ENCODE measurements around the gene BCDIN3D.

DNA sequence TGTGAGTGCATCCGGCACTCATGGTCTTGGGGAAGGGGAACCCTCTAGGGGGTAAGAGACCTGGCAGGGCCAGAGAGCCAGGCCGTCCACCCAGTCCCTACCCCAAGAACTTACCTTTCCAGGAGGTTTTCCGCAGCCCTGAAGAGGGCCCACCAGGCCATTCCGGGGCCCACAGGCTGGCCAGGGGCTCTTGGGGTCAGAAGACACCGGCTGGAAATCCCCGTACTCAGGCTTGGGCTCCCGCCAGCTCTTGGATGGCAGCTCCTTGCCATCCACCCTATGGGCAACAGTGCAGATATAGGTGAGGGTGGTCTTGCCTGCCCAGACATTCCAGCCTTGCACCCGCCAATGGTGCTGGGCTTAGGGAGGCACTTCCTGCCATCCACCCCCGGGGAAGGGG, 49.3 kb downstream of the BCDIN3D start:
- TF ChIP-seq, protein P1, sequence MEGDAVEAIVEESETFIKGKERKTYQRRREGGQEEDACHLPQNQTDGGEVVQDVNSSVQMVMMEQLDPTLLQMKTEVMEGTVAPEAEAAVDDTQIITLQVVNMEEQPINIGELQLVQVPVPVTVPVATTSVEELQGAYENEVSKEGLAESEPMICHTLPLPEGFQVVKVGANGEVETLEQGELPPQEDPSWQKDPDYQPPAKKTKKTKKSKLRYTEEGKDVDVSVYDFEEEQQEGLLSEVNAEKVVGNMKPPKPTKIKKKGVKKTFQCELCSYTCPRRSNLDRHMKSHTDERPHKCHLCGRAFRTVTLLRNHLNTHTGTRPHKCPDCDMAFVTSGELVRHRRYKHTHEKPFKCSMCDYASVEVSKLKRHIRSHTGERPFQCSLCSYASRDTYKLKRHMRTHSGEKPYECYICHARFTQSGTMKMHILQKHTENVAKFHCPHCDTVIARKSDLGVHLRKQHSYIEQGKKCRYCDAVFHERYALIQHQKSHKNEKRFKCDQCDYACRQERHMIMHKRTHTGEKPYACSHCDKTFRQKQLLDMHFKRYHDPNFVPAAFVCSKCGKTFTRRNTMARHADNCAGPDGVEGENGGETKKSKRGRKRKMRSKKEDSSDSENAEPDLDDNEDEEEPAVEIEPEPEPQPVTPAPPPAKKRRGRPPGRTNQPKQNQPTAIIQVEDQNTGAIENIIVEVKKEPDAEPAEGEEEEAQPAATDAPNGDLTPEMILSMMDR (IDR thresholded peaks at IDR 0.05): no peak
- no peak for TF ChIP-seq POLR2A (IDR thresholded peaks at IDR 0.05)

Measured in Peyer's patch (tissue), 4 donors.